OCI-LY1 (cell line): ENCODE measurements around the gene CGREF1.

Source experiments
- EZH2 ChIP-seq: fragments of 200-600 bp; sonication (generic), shearing (Covaris generic); IDR thresholded peaks from 2 replicates; pipeline ENCODE4 v1.8.0; 2017; ENCODE audit warnings: borderline replicate concordance, mixed run types, mild to moderate bottlenecking, antibody characterized with exemption, low read length, moderate library complexity, mixed read lengths
- TF ChIP-seq, protein P1 (sequence below): fragments of 200-600 bp; sonication (generic), shearing (Covaris generic); IDR thresholded peaks from 2 replicates; pipeline ENCODE4 v1.5.1; 2017; ENCODE audit warnings: mild to moderate bottlenecking, antibody characterized with exemption, low read length, moderate library complexity, mixed read lengths

DNA sequence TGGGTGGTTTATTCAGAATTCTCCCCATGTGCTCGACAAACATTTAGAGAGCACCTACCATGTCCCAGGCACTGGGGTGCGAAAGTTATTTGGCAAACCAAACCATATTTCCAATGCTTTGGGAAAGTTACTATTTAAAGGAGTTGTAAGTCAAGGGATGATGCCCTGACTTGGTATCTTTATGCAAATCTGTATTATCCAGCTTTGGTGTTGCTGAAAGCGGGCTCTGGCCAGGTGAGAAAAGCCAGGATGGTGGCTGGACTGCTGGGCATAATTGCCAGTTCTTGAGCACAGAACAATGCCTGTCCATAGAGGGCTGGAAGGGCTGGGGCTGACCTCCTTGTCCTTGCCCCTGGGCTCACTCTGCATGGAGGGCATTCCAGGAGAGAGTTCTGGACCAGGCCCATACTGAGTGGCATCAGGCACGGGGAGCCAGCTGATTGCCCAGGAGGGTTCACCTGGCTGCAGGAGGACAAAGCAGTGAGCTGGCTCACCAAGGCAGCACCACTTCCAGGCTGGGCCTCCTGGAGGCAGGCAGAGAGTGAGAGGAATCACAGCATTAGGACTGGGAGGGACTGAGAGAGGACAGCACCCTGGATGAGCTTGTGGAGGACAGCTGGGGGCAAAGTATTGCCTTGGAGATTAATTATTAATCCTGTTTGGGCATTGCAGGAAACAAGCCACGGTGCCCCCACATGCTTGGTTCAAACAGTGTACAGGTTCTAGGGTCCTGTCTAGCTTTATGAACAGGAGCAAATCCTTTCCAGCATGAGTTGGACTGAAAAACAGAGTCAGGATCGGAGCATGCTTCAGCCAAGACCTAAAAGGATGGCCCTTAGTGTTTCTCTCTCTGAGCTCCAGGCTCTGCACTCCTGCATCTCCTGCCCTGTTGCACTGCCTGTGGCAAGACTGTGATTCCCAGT lies 25.2 kb downstream of the CGREF1 start:
- TF ChIP-seq, protein P1, sequence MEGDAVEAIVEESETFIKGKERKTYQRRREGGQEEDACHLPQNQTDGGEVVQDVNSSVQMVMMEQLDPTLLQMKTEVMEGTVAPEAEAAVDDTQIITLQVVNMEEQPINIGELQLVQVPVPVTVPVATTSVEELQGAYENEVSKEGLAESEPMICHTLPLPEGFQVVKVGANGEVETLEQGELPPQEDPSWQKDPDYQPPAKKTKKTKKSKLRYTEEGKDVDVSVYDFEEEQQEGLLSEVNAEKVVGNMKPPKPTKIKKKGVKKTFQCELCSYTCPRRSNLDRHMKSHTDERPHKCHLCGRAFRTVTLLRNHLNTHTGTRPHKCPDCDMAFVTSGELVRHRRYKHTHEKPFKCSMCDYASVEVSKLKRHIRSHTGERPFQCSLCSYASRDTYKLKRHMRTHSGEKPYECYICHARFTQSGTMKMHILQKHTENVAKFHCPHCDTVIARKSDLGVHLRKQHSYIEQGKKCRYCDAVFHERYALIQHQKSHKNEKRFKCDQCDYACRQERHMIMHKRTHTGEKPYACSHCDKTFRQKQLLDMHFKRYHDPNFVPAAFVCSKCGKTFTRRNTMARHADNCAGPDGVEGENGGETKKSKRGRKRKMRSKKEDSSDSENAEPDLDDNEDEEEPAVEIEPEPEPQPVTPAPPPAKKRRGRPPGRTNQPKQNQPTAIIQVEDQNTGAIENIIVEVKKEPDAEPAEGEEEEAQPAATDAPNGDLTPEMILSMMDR: no peak
- no peak for TF ChIP-seq EZH2
